Measurements from ENCODE around the gene DDX51.

Gene DDX51, protein sequence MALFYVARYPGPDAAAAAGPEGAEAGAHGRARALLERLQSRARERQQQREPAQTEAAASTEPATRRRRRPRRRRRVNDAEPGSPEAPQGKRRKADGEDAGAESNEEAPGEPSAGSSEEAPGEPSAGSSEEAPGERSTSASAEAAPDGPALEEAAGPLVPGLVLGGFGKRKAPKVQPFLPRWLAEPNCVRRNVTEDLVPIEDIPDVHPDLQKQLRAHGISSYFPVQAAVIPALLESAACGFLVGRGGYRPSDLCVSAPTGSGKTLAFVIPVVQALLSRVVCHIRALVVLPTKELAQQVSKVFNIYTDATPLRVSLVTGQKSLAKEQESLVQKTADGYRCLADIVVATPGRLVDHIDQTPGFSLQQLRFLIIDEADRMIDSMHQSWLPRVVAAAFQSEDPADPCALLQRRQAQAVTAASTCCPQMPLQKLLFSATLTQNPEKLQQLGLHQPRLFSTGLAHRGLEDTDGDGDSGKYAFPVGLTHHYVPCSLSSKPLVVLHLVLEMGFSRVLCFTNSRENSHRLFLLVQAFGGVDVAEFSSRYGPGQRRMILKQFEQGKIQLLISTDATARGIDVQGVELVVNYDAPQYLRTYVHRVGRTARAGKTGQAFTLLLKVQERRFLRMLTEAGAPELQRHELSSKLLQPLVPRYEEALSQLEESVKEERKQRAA

DNA sequence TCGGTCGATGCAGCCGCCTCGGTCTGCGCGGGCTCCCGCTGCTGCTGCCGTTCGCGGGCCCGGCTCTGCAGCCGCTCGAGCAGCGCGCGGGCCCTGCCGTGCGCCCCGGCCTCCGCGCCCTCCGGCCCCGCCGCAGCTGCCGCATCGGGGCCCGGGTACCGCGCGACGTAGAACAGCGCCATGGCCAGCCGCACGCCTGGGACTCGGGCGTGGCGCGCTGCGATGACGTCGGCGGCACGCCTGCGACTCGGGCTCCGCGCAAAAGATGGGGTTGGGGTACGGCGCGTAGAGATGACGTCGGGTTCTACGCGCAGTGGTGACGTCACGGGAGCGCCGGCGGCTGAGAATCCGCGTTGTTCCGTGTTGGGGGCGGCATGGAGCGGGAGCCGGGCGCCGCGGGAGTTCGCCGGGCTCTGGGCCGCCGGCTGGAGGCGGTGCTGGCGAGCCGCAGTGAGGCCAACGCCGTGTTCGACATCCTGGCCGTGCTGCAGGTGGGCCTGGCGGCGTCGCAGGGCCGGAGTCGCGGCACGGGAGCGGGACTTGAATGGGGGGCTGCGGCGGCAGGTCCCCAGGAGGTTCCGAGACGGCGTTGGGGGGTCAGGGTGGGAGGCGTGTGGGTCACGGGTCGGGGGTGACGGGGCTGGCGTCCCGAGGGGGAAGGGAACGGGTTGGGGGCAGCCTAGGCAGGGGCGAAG is at the start of gene DDX51, which contains the start of gene NOC4L:
Gene DDX51, minus strand, starts transcription at position 205 of the 695 bp plus-strand sequence. Its CDS starts 23 bp downstream, at position 182.
Gene NOC4L, plus strand, starts transcription at position 343 of the 695 bp plus-strand sequence. Its CDS starts 32 bp downstream, at position 375.
- peak; percentile 96 for DNase-seq

- no peak for DNase-seq
These were observed 47.8 kb upstream of the DDX51 start for GRCh38 chr12:132191715-132192553.

- no peak for DNase-seq
These were observed 46.8 kb upstream of the DDX51 start for GRCh38 chr12:132190834-132191500.

GRCh38 chr12:132190012-132190755 is 46.1 kb upstream of the DDX51 start:
- DNase-seq = no peak

DNA sequence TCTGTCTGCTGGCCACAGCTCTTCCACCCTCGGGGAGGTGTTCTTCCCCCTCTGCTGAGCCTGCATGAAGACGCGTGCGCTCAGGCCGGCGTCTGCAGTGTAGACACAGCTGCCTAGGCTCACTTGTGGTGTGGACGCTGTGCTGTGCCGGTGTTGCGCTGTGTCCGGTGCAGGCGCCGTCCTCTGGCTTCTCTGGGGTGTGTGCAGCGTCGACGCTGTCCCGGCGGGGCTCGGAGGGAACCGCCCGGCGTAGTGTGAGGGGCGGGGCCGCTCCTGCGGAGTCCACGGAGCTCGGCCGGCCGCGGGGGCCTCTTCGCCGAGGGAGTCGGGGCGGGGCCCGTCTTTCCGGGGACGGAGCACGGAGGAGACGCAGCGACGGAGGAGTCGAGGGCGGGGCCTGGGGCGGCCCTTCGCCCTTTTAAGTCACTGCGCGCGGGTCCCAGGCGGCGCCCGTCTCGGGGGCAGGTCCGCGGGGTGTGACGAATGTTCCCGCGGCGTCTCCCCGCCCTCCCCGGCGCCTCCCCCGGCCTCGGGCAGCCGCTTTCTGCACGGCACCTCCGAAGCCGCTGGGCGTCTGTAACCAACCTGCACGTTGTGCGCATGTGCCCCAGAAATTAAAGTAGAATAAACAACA is 45.4 kb upstream of the DDX51 start:
- DNase-seq = peak; percentile 90

GRCh38 chr12:132188916-132189325 is 44.8 kb upstream of the DDX51 start:
- DNase-seq = no peak

DNA sequence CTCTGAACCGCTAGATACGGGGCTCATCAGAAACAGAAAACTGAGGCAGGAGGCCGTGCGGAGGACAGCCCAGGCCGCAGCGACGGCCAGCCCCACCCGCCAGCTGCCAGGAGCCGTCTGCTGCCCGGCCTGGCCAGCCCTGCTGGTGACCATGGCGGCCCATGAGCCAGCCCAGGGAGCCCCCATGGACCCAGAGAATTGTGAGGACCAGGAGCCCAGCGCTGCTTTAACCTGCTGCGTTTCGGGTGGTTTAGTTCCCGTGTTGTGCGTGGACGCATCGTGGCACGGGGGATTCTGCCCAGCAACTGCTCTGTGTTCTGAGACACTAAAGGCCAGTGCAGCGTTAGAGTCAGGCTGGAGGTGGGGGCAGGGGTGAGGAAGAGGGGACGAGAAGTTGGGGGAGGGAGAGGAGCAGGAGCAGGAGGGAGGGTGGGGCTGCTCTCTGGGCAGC is 44.4 kb upstream of the DDX51 start:
- DNase-seq = no peak

DNA sequence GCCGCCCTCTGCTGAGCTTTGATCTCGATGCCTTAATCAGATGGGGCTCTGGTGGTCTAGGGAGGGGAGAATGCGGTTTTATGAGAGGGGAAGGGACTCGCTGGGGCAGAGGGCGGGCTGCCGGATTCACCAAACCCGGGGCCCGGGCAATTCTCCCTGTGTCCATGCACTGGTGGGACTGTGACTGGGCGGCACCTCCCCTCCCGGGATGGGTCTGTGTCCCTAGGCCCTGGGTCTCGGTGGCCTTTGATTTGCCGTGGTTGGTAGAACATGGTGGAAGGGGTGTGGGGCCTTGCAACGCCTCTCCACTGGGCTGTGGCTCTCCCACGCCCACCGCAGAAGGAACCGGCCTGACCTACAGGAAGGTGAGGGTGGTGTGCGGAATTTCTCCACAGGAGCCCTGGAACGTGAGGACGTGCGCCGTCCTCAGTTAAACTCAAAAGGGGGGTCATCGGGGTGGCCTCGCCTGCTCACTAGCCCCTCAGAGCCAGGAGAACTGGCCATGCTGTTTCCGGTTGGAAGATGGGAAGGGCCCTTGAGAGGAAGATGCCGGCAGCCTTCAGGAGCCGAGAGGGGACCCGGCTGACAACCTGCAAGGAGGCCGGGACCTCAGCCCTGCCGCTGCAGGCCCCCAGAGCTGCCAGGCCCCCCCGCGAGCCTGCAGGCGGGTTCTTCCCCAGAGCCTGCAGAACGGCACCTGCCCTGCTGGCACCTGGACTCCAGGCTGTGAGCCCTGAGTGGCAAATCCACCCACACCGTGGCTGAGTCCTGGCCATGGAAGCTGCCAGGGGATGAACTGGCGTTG is 43.7 kb upstream of the DDX51 start:
- DNase-seq = no peak

GRCh38 chr12:132186857-132187620 is 42.9 kb upstream of the DDX51 start:
- no peak for DNase-seq

DNA sequence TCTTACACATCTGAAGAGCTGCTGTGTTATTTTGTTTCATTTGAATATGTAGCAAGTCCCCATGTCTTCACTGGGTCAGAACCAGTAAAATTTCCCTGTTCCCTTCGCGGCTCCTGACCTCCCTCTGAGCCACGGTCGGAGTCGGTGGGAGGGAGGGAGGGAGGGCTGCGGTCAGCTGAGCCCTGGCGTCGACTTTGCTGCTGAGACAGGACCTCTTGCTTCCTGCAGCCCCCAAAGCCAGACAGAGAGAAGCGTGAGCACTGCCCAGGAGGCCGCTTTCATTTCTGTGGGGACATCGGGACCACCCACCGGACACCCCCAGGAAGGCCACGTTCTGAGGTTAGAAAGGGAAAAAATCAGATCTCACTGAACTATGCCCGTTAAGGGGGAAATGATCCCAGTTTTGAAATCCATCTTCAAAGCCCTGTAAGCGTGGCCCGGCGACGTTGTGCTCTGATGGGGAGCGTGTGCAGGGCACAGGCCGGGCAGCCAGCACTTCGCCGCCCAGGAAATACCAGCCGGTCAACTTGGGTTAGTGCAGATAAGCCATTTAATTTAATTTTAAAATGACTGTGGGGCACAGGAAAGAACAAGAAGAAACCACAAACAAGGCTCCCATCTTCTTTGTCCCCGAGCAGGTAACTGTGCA is 42.2 kb upstream of the DDX51 start:
- no peak for DNase-seq

- DNase-seq = no peak
These were observed 41.6 kb upstream of the DDX51 start for GRCh38 chr12:132185705-132186104.

DNA sequence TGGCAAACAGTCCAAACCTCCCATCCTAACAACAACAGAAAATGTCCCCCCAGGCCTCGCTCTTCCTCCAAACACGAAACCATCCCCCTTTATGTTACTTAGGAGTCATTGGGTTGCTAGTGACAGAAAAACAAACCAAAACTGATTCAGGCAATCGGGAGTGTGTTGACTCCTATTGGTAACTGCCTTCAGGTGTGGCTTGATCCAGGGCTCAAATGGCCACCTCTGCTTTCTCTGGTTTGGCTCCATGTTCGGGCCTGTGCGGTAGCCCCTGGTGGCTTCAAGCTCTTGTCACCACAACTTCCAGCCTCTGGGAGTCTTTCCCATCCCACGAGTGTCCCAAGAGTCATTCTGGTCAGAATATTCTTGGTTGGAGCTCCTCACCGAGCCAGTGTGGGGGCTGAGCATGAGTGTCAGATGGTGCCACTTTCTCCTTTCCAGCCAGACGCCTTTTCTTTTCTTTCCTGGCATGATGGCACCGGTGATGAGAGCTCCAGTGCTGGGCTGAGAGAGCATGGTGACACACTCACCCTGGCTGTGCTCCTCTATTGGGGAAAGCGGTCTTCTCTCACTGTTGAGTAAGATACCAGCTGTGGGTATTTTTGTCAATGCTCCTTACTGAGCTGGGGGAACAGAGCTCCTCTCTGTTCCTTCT is 38.7 kb upstream of the DDX51 start:
- DNase-seq = no peak

DNA sequence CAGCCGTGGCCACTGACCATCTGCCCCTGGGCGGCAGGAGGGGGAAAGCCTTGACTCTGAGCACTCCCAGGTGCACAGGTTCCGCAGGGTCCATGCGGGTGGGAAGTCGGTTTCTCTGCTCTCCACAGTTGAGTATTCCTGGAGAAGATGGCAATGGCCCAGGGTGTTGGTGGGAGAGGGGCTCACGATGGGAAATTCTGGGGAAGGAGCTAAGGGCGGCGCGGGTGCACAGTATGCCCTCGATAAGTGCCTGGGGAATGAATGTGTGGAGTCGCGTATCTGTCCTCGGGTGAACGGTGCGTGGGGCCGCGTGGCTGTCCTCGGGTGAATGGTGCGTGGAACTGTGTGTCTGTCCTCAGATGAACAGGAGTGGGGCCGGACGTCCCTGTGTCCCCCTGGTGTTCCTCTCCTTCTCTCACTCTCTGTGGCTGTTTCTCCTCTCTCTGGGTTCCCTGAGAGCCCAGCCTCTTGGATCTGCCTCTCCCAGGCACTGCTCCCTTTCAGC is 38.1 kb upstream of the DDX51 start:
- no peak for DNase-seq

- no peak for DNase-seq
These were observed 37.6 kb upstream of the DDX51 start for GRCh38 chr12:132181570-132182200.

- no peak for DNase-seq
These were observed 36.8 kb upstream of the DDX51 start for GRCh38 chr12:132180648-132181546.

Data from activated T-cell treated with anti-CD3 and anti-CD28 coated beads for 4 hours (primary cell).